ENCODE measurements around the gene PIK3R1.

- TF ChIP-seq CTCF (IDR thresholded peaks at IDR 0.05 in 8 of 11, conservative IDR thresholded peaks at IDR 0.05 in 3 of 11) (no peak), POLR2A (IDR thresholded peaks at IDR 0.05) (no peak), POLR2AphosphoS5 (IDR thresholded peaks at IDR 0.05) (no peak)
Observed at GRCh38 chr5:68333649-68334552, 118.3 kb downstream of the PIK3R1 start.
